ENCODE results near the gene MMP14.
"Not testable (repeated sequence)": the region's sequence is repeated elsewhere in the genome, so short reads cannot be mapped to it uniquely, and the experiment has no call there.

Gene MMP14

DNA sequence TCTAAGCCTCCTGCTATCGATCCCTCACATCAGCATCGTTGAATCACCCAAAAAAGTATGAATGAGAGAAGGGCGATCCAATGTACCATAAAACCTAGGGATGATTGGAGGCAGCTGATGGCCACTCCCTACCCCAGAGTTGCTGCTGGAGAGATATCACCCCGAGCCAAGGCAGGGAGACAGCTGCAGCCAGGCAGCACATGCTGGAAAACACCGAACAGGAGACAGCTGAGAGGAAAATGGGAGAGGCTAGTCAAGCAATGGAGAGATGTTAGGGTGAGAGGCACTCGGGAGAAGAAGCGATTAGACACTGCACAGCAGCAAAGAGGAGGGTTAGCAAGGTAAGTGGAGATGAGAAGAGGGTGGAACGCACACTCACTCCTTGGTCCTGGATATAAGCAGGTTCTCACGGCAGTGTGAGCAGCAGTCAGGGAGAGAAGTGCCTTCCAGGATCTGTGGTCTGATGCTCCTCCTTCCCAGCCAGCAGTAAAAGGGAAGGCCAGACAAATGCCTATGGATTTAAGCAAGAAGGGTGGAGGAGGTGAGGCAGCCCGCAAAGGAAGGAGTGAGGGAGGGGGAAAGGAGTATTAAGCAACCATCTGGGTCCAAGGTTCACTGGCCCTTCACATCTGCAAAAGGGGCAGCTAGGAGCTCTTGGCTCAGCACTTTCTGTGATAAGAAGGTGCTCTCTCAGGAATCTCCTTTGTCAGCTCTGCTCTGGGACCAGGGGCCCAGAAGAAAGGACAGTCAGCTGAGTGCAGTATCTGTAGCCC lies 21.3 kb upstream of the MMP14 start, which contains the start of gene SLC7A7:
TSS of gene SLC7A7 (minus strand) at position 495 of the 773 bp plus-strand sequence. CDS start 2,037 bp downstream, outside the sequence.
- DNase-seq = no peak

DNA sequence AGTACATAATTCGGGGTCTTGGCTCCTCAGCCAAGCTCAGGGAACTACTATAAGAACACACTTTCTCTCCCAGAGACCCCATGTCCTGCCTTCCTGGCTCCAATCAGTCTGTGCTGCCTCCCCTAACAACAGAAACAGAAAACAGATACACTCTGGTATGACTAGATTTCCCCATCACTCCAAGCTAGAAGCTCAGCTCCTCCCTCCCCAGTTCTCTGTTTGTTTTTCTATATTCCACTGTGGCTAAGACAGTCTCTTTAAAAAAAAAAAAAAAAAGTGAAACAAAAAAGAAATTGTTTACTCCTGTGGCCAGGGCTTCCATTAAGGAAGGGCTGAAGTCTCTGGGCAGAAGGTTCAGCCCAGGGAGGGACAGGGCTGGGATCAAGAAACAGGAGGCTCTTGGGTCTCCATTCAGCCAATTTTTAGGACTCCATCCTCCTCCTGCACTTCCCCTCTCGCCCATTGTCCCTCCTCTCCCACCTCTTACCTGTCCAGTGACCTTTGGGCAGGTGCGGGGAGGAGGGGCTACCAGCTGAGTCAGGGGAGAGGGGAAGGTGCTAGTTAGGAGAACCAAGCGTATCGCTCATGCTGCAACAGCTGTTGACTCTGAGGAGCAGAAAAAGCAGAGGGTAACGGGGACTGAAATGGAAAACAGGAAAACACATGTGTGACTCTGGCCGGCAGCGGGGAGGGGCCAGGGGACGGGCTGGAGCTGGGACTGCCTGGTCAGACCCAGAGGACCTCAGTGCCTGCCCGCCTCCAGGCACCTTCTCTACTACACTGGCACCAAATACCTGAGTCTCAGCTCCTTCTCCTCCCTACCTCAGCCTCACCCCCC lies 17.0 kb upstream of the MMP14 start:
- peak; percentile 83 for DNase-seq

DNA sequence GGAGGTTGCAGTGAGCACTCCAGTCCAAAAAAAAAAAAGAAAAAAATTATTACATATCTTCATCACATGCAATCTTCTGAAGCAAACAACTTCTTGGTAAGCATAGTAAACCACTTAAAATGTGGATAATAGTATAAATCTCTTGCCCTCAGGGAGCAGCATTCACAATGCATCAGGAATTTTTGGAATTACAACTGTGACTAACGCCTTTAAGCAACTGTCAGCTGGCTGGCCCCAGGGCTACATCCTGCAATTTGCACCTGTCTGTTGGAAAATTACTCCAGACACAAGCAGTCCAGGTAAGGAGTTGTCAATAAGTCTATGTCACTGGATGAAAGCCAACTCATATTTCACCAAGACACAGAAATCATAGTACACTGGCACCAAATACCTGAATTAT lies 15.7 kb upstream of the MMP14 start:
- peak; percentile 44 for DNase-seq

DNA sequence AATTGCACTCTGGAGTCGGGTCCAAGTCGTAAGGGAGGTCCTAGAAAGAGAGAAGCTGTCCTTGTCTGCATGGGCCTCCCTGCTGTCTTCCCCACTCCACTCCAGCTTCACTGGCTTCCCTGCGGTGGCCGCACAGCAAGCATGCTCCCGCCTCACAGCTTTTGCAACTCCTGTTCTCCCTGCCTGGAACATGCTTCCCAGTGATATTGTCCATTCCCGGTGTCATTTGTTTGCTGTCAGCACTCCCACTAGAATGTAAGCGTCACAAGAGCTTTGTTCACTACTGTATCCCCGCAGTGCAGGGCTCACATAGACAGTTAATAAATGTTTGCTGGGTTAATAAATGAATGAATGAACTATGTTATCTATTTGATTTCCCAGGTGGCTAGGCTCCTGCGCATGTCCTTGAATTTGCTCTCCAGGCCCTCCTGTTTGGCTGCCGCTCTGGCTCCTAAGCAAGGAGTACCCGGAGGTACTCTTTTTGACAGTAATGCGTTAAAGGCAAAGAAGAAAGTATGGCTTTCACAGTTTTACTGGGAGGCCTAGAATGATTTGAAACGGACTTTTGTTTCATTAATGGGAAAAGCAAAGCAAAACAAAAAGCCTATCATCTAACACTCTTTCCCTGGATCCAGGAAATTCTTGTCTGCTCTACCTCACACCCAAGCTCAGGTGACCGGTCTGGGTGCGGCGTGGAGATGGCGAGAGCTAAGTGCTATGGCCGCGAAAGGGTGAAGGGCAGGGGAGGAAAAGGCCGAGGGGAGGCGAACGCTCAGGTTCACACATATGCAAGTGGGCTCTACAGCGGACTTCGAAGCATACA lies 15.0 kb upstream of the MMP14 start:
- peak; percentile 51 for DNase-seq

- DNase-seq = no peak
These were observed 14.3 kb upstream of the MMP14 start for GRCh38 chr14:22822016-22822570.

- no peak for DNase-seq
These were observed 13.8 kb upstream of the MMP14 start for GRCh38 chr14:22822571-22823098.

DNA sequence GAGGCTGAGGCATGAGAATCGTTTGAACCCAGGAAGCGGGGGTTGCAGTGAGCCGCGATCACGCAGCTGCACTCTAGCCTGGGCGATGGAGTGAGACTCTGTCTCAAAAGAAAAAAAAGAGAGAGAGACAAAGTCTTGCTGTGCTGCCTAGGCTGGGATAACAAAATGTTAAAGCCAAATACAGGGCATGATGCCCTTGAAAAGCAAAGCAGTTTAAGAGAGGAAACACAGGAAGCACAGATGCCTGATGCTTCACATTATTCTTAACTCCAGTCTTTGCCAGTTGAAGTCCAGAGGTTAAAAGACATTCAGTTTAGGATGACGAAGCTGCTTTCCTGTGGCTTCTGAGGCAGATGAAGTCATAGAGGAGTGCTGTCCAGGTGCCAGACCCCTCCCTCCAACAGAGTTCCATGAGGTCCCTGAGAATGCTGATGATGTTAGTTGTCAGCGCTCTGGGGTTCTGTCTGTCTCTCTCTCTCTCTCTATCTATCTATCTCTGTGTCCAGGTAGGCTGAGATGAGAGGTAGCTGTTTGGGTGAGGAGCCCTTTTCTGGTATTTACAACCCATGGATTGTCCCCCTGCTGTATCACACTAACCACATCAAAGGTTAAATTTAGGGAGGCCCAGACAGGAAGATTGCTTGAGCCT lies 11.6 kb upstream of the MMP14 start:
- DNase-seq = peak; percentile 78

- DNase-seq = not testable (repeated sequence)
These were observed 7.2 kb upstream of the MMP14 start for GRCh38 chr14:22829076-22829660.

- peak; percentile 100 for DNase-seq
These were observed 6.5 kb upstream of the MMP14 start, which contains the start of gene MRPL52 for GRCh38 chr14:22829661-22830442. Gene MRPL52, plus strand, starts transcription at chr14:22829887. Its CDS starts 26 bp downstream, at chr14:22829913.

DNA sequence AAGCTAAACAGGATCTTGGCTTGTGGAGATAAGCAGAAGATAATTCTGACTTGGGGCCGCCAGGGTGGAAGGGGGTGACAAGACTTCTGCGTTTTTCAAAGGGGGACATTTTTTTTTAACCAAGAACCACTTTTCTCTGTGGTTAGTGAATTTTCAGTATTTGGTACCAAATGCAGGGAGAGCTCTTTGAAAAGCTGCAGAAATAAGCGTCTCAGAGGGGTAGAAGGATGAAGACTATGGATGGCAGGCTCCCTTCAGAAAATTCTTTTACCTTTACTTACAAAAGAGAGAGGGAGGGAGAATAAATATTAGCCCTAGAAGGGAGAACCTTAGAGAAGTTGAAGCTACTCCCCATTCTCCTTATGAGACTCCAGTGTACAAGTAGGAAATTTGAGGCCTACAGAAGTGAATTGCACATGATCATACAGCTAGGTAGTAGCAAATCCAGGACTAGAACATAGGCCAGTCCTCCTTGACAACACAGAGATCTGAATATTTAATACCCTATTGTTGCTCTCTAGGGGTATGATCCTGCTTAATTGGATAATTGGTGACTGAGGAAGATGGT lies 5.9 kb upstream of the MMP14 start:
- no peak for DNase-seq

GRCh38 chr14:22835505-22835904 lies 880 bp upstream of the MMP14 start:
- no peak for DNase-seq

- peak; percentile 68 for DNase-seq
These were observed 847 bp downstream of the MMP14 start for GRCh38 chr14:22837114-22837749.

DNA sequence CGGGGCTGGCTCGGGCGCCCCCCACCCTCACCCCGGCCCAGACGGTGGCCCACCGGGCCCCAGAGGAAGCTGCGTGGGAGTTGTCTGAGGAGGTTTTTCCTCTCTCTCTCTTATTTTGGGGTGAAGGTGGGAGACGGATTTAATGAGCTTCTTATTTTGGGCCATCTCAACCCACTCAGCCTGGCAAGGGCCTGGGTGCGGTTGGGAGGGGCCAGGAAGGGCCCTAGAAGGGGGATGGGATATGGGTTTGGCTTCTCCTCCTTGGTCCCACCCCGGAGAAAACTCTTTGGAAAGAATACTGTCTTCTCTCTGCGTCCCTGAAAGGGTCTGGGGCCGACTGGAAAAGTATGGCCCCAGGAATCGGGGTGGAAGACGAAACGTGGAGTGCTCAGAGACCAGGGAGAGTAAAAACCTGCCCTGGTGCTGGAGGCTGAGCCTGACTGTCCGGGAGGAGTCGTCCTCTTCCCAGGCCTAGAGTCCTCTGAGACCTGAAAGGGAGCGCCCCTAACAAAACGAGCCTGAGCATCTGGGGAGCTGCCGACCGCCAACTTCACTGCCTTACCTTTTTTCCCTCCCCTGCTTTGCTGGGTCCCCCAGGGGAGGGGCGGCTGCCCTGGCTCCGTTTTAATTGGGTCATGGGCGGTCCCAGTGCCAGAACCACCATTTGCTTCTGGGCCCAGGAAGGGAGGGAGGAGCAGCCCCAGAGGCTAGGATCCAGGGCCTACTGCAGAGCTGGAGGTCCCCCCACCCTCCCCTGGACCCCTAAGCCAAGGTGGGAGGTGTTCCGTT lies 1.6 kb downstream of the MMP14 start:
- DNase-seq = no peak

DNA sequence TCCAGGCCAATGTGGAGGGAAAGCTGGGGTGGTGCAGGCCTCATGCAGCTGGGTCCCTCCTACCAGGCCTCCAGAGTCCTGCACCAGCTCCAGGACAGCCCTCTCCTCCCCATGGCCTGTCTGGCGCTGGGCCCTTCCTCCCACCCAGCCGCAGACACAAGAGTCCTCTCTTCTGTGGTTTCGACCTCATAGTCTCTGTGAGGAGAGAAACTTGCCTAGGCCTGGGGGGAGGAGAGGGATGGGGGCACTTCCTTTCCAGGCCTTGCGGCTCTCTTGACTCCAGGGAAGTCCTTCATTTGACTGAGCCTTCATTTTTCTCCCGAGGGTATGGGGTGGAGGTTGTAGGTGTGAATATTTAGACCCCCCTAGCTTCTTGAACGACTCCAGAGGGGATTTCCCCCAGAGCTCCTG lies 2.3 kb downstream of the MMP14 start:
- DNase-seq = no peak

- no peak for DNase-seq
These were observed 2.9 kb downstream of the MMP14 start for GRCh38 chr14:22839159-22839779.

- no peak for DNase-seq
These were observed 4.9 kb downstream of the MMP14 start for GRCh38 chr14:22841311-22841710.

GRCh38 chr14:22841769-22842168 lies 5.4 kb downstream of the MMP14 start:
- no peak for DNase-seq
